ENCODE measurements around the gene DPP3. TPM values are rescaled to one million over a fixed set of nuclear protein-coding genes. Genes with fewer than 3 reads are reported as not detected.

The DPP3 gene
- total RNA-seq, 1 donor from 2014 or later, result 13.6 TPM

GRCh38 chr11:66545701-66546367 lies 65.6 kb downstream of the DPP3 start, which contains the start of gene ZDHHC24:
ZDHHC24 (minus strand) TSS chr11:66546048; CDS start chr11:66546003, 45 bp downstream.
- DNase-seq, result peak; percentile 98
- H3K27ac ChIP-seq (replicated peaks), result peak within 1 kb of the TSS; percentile 76
- H3K36me3 ChIP-seq, result peaks cover 27% of the 10 kb centered on the region
- TF ChIP-seq, protein P1, sequence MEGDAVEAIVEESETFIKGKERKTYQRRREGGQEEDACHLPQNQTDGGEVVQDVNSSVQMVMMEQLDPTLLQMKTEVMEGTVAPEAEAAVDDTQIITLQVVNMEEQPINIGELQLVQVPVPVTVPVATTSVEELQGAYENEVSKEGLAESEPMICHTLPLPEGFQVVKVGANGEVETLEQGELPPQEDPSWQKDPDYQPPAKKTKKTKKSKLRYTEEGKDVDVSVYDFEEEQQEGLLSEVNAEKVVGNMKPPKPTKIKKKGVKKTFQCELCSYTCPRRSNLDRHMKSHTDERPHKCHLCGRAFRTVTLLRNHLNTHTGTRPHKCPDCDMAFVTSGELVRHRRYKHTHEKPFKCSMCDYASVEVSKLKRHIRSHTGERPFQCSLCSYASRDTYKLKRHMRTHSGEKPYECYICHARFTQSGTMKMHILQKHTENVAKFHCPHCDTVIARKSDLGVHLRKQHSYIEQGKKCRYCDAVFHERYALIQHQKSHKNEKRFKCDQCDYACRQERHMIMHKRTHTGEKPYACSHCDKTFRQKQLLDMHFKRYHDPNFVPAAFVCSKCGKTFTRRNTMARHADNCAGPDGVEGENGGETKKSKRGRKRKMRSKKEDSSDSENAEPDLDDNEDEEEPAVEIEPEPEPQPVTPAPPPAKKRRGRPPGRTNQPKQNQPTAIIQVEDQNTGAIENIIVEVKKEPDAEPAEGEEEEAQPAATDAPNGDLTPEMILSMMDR (IDR thresholded peaks at IDR 0.05; ENCODE audit: borderline replicate concordance), result no peak
- peaks cover 36% of the 10 kb centered on the region for H3K4me1 ChIP-seq
- peak within 1 kb of the TSS; percentile 88 for H3K4me3 ChIP-seq
- H3K9me3 ChIP-seq (replicated peaks), result no peaks in the 10 kb centered on the region
- H3K27me3 ChIP-seq (ENCODE audit: low read depth), result no peaks in the 10 kb centered on the region
- intact Hi-C loops (cut with micrococcal nuclease), result no loop called here

DNA sequence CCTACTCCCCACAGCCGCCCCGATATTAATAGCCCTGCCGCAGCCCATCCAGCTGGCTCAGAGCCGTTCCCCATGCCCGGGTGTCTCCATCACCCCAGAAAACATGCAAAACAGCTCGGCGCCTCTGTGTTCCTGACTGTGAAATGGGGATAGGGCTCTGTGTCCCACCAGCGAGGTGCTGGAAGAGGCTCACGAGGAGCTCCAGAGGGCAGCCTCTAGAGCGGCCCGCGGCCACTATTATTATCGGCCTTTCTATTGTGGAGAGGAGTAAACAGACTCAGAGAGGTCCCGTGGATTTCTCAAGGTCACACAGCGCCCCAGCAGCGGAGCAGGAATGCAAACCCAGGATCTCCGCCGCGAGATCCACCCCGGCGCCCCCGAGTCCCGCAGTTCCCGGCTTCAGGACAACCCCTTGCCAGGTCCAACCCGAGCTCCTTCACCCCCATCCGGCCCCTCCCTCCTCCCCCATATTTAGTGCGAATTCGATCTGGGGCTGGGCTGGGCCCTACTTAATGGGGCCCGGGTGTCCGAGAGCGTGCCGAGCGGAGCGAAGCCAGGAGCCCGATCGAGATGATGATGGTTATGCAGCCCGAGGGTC lies 66.2 kb downstream of the DPP3 start, which contains the start of gene ACTN3:
Gene ACTN3 (plus strand): TSS at position 536 of the 598 bp plus-strand sequence. CDS start 35 bp downstream, at position 571.
- peak within 1 kb of the TSS; percentile 76 for H3K27ac ChIP-seq (replicated peaks)
- H3K9me3 ChIP-seq (replicated peaks), result no peaks in the 10 kb centered on the region
- TF ChIP-seq, protein P1 (IDR thresholded peaks at IDR 0.05; ENCODE audit: borderline replicate concordance), result no peak
- DNase-seq, result peak; percentile 33
- H3K4me3 ChIP-seq, result peak within 1 kb of the TSS; percentile 88
- intact Hi-C loops (cut with micrococcal nuclease), result no loop called here
- H3K4me1 ChIP-seq, result peaks cover 36% of the 10 kb centered on the region
- peaks cover 20% of the 10 kb centered on the region for H3K36me3 ChIP-seq
- H3K27me3 ChIP-seq (ENCODE audit: low read depth), result no peaks in the 10 kb centered on the region

DNA sequence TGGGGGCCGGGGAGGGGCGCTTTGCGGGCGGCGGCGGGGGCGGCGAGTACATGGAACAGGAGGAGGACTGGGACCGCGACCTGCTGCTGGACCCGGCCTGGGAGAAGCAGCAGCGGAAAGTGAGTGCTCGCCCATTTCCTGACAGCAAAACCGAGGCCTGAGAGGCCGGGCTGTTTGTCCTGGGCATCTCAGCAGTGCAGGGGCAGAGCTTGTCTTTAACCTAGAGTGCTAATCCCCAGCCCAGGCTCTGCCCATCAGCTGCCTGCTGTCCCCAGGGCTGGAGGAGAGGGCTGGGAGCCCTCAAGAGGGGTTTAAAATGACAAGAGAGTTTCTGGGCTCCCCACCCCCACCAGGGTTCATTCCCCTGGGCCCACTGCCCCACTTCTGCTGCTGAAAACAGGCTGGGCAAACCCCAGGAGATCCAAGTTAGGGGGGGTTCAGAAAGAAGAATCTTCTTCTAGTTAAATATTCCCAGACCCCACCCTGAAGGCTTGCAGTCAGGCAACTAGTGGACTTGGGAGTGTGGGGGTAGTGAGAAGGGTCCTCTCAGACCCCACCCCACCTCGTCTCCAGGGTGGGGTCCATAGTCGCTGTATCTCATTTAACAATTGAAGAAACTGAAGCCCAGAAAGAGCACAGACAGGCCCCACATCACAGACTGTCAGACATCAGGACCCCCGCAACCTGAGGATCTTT lies 66.9 kb downstream of the DPP3 start:
- DNase-seq, result no peak
- Histone ChIP-seq H3K27me3 (ENCODE audit: low read depth) (no peaks in the 10 kb centered on the region), H3K4me1 (peaks cover 36% of the 10 kb centered on the region), H3K9me3 (replicated peaks) (no peaks in the 10 kb centered on the region), H3K27ac (replicated peaks) (peak overlapping the region; percentile 76), H3K36me3 (peaks cover 14% of the 10 kb centered on the region), H3K4me3 (peak overlapping the region; percentile 88)
- TF ChIP-seq, protein P1 (IDR thresholded peaks at IDR 0.05; ENCODE audit: borderline replicate concordance), result no peak
- intact Hi-C loops (cut with micrococcal nuclease), result no loop called here

- TF ChIP-seq, protein P1 (IDR thresholded peaks at IDR 0.05; ENCODE audit: borderline replicate concordance), result no peak
- Histone ChIP-seq H3K4me1 (peaks cover 36% of the 10 kb centered on the region), H3K9me3 (replicated peaks) (no peaks in the 10 kb centered on the region), H3K27ac (replicated peaks) (no peak overlapping the region), H3K27me3 (ENCODE audit: low read depth) (no peaks in the 10 kb centered on the region), H3K4me3 (no peak overlapping the region), H3K36me3 (peaks cover 10% of the 10 kb centered on the region)
- intact Hi-C loops (cut with micrococcal nuclease), result no loop called here
- DNase-seq, result no peak
Measured at GRCh38 chr11:66547662-66548009, 67.4 kb downstream of the DPP3 start.

DNA sequence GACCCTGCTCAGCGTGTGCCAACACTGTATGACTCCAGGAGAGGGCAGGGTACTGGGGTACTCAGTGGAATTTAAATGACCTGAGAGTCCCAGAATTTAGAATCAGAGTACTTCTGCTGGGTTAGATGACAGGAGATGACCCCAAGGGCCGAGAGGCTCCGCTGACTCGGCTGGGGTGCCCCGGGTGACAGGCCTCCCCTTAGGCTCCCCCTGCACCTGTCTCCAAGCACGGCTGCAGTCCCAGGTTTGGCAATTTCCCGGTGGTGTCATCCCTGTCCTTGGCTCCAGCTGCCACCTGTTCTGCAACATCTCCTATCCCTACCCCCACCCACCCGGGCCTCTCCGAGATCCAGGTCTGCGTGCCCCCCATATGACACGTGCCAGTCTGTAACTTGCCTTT lies 67.8 kb downstream of the DPP3 start:
- TF ChIP-seq, protein P1 (IDR thresholded peaks at IDR 0.05; ENCODE audit: borderline replicate concordance), result no peak
- Histone ChIP-seq H3K36me3 (peaks cover 6% of the 10 kb centered on the region), H3K4me3 (no peak overlapping the region), H3K4me1 (peaks cover 36% of the 10 kb centered on the region), H3K9me3 (replicated peaks) (no peaks in the 10 kb centered on the region), H3K27me3 (ENCODE audit: low read depth) (no peaks in the 10 kb centered on the region), H3K27ac (replicated peaks) (no peak overlapping the region)
- intact Hi-C loops (cut with micrococcal nuclease), result no loop called here
- no peak for DNase-seq

All from left ventricle myocardium inferior (tissue), 1 donor.